SW480 (cell line): ENCODE results near the gene KLK4.

Experiments used
- DNase-seq: peaks from one replicate; pipeline ENCODE4 v3.0.0-alpha.2; 2016; ENCODE audit warnings: low spot score

Gene KLK4

DNA sequence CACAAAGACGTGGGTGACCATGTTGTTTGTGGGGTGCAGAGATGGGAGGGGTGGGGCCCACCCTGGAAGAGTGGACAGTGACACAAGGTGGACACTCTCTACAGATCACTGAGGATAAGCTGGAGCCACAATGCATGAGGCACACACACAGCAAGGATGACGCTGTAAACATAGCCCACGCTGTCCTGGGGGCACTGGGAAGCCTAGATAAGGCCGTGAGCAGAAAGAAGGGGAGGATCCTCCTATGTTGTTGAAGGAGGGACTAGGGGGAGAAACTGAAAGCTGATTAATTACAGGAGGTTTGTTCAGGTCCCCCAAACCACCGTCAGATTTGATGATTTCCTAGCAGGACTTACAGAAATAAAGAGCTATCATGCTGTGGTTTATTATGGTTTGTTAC is 32.3 kb downstream of the KLK4 start:
- no peak for DNase-seq

DNA sequence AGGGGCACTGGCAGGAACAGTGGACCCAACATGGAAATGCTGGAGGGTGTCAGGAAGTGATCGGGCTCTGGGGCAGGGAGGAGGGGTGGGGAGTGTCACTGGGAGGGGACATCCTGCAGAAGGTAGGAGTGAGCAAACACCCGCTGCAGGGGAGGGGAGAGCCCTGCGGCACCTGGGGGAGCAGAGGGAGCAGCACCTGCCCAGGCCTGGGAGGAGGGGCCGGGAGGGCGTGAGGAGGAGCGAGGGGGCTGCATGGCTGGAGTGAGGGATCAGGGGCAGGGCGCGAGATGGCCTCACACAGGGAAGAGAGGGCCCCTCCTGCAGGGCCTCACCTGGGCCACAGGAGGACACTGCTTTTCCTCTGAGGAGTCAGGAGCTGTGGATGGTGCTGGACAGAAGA is 33.9 kb downstream of the KLK4 start:
- DNase-seq: no peak

DNA sequence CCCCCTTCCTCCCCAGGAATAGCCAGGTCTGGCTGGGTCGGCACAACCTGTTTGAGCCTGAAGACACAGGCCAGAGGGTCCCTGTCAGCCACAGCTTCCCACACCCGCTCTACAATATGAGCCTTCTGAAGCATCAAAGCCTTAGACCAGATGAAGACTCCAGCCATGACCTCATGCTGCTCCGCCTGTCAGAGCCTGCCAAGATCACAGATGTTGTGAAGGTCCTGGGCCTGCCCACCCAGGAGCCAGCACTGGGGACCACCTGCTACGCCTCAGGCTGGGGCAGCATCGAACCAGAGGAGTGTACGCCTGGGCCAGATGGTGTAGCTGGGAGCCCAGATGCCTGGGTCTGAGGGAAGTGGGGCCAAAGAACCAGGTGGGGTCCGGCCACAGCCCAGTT is 34.7 kb downstream of the KLK4 start:
- DNase-seq: no peak

DNA sequence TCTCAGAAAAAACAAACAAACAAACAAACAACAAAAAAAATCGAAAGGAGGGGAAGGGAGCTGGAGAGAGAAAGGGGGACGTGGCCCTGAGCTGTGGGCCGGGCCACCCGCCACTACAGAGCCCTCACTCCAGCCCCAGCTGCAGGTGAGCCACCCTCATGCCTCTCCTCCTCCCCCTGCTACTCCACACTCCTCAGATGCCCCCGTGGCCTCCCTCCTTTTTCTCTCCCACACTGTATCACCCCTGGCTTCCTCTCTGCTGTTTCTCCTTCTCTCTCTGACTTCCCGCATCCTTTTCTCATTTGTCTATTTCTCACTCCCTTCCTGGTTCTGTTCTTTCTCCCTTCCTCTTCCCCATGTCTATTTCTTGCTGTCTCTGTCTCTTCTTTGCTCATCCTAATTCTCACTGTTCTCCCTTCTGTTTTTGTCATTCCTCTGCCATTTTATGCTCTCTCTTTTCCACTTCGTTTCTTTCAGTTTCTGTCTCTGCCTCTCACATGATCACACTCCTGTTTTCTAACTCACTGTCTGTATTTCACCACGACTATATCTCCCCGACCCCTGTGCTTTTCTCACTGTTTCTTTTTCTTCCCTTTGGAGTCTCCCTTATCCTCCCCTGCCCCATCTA is 35.3 kb downstream of the KLK4 start:
- DNase-seq: no peak

DNA sequence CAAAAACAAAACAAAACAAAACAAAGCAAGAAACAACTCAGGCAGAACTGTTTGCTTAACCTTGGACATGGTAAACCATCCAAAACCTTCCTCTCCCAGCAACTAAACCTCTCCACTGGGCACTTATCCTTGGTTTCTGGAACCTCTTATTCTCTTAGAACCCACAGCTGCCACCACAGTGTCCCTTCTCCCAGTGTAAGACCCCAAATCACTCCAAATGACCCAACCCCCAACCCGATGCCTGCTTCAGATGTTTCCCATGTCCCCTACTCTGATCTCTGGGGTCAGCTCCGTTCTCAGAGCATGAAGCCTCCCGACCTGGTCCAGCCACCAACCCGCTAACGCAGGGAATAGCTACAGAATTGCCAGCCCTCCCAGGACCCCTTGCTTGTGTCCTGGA is 37.0 kb downstream of the KLK4 start:
- DNase-seq: no peak

- no peak for DNase-seq
Observed at GRCh38 chr19:50873056-50873455, 38.1 kb downstream of the KLK4 start, which contains the start of gene KLK2. Gene KLK2, plus strand, starts transcription at chr19:50873439. Its CDS starts 35 bp downstream, at chr19:50873474.

DNA sequence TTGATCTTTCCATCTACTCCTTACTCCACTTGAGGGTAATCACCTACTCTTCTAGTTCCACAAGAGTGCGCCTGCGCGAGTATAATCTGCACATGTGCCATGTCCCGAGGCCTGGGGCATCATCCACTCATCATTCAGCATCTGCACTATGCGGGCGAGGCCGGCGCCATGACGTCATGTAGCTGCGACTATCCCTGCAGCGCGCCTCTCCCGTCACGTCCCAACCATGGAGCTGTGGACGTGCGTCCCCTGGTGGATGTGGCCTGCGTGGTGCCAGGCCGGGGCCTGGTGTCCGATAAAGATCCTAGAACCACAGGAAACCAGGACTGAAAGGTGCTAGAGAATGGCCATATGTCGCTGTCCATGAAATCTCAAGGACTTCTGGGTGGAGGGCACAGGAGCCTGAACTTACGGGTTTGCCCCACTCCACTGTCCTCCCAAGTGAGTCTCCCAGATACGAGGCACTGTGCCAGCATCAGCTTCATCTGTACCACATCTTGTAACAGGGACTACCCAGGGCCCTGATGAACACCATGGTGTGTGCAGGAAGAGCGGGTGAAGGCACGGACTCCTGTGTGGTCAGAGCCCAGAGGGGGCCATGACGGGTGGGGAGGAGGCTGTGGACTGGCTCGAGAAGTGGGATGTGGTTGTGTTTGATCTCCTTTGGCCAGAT is 40.6 kb downstream of the KLK4 start:
- DNase-seq: no peak

GRCh38 chr19:50869479-50869878 is 41.7 kb downstream of the KLK4 start:
- DNase-seq: no peak

- DNase-seq: no peak
Observed at GRCh38 chr19:50861496-50862286, 49.5 kb downstream of the KLK4 start.

DNA sequence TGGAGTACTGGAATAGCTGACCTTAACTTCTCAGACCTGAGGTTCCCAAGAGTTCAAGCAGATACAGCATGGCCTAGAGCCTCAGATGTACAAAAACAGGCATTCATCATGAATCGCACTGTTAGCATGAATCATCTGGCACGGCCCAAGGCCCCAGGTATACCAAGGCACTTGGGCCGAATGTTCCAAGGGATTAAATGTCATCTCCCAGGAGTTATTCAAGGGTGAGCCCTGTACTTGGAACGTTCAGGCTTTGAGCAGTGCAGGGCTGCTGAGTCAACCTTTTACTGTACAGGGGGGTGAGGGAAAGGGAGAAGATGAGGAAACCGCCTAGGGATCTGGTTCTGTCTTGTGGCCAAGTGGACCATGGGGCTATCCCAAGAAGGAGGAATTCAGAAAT is 50.2 kb downstream of the KLK4 start:
- no peak for DNase-seq

- DNase-seq: no peak
Observed at GRCh38 chr19:50859849-50860248, 51.3 kb downstream of the KLK4 start.

- DNase-seq: peak; percentile 52
Observed at GRCh38 chr19:50858886-50859285, 52.3 kb downstream of the KLK4 start.

GRCh38 chr19:50857366-50857765 is 53.8 kb downstream of the KLK4 start:
- no peak for DNase-seq
